Right cardiac atrium (tissue), 5 donors: ENCODE measurements around the gene SLC12A3. TPM values are rescaled to one million over a fixed set of nuclear protein-coding genes. Genes with fewer than 3 reads are reported as not detected.

ENCODE experiments used
- ATAC-seq, 2 donors: fragments of 200-7000 bp; cut with Tn5 transposase; one replicate each; pipeline versions ENCODE4 v1.8.0 to v1.9.1; 2020; ENCODE audit warnings: moderate library complexity in 2 of 2, mild to moderate bottlenecking in 1 of 2
- DNase-seq, 3 donors: peaks; one replicate each; pipeline ENCODE4 v3.0.0-alpha.2; 2020
- H3K27ac ChIP-seq: one replicate; pipeline ENCODE4 v1.5.1; 2013; ENCODE audit warnings: mild to moderate bottlenecking, low read length, control low read depth, moderate library complexity
- H3K27me3 ChIP-seq: one replicate; pipeline ENCODE4 v1.6.1; 2013; ENCODE audit not compliant: control insufficient read depth, insufficient read depth
- H3K4me1 ChIP-seq: one replicate; pipeline ENCODE4 v1.6.1; 2013; ENCODE audit warnings: low read length; ENCODE audit not compliant: control insufficient read depth, insufficient read depth
- H3K4me3 ChIP-seq: one replicate; pipeline ENCODE4 v1.5.1; 2013; ENCODE audit warnings: low read length, control low read depth
- H3K9me3 ChIP-seq: one replicate; pipeline ENCODE4 v1.6.1; 2013; ENCODE audit warnings: low read length; ENCODE audit not compliant: control insufficient read depth
- WGBS: extraction: QIAGEN DNeasy Blood & Tissue Kit; methylation state at CpG from one replicate; pipeline ENCODE4 v1.1.7; 2013; 5-methylcytosine and 5-hydroxymethylcytosine counted together
- intact Hi-C, 4 donors: fragments of 100-400 bp; cut with DNase I; formaldehyde crosslinking; loops; one replicate each; pipeline versions ENCODE4 v1.11.0 to v1.14.0; 2022 to 2023
- polyA plus RNA-seq: library from polyadenylated mRNA; stranded (reverse); fragments of 200-250 nt; gene quantifications from one replicate; pipeline ENCODE4 v1.2.3, GENCODE V29; 2013
- total RNA-seq, 4 donors: library from RNA; stranded (reverse); fragmentation: NEBNext Ultra II Directional; extraction: Animal tissue kit (Norgen Biotek cat#: 25700); gene quantifications; one replicate each; pipeline ENCODE4 v1.2.1, GENCODE V29; 2021
- donor health status: healthy with polysubstance abuse.
- donor health status: DM: no; HTN: yes; CAD: no.
- donor health status: DM: no; HTN: no; CAD: no.
- donor health status: DM: no; HTN: yes; CAD: no; lungs with severe emphysema.
- donor health status: DM: yes; HTN: yes; CAD: no.

The SLC12A3 gene
- total and polyA plus RNA-seq, 5 donors, result not detected

DNA sequence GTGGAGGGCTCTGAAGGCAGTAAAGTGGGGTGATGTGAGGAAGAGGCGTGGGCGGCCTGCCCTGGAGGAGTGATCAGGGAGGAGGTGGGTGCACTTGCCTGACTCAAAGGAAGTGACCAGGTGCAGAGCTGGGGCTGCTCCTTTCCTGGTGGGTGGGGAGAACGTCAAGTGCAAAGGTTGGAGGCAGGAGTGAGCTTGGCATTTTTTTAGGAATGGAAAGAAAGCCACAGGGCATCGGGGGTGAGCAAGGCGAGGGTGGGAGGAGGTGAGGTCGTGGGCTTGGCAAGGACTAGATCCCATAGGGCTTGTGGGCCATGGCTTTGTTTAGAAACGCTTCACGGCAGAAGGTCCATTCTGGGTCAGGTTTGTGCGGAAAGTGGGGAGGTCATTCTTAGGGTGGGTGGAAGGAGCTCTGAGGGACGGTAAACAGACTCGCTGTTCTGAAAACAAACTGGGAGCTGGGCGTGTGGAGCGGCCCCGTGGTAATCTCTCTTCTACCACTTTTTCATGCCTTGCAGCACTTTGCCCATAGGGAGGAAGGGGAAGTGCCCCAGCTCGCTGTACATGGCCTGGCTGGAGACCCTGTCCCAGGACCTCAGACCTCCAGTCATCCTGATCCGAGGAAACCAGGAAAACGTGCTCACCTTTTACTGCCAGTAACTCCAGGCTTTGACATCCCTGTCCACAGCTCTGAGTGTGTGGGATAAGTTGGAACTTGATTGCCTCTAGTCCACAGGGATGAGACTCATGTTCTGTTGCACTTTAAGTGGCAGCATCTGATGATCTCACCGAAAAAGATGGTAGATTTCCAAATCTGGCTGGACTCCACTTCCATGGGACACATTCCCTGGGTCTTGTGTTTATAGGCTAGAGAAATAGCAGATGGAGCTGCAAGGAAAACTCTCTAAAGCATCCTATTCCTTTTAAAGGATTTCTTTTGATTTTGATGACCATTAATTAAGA is 48.0 kb downstream of the SLC12A3 start:
- ATAC-seq, result no peak
- Histone ChIP-seq H3K9me3 (no peaks in the 10 kb centered on the region), H3K27me3 (no peaks in the 10 kb centered on the region), H3K4me3 (no peak overlapping the region), H3K27ac (no peak overlapping the region), H3K4me1 (no peaks in the 10 kb centered on the region)
- intact Hi-C loops, result no loop called here
- WGBS, result 72% methylated on average over 18 of the region's 18 CpGs
- peak in 1 of 3 donors; percentile 61 for DNase-seq

DNA sequence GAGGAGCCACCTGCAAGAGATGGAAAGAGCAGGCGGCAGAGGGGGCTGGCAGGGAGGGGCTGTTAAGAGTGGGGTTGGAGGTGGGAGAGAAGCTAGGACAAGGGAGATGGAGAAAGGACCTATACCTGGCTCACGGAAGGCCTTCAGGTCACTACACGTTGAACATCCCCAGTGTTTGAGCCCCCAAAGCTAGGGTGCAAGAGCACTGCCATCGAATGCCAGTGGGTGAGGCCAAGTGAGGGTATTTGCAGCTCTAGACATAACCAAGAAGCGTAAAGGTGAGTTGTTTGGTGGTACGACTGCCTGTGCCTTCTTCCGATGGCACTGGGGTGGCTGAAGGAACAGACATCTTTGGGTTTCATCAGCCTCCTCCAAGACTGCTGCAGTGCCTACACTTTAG is 49.9 kb downstream of the SLC12A3 start:
- DNase-seq, result peak in 1 of 3 donors; percentile 4
- Histone ChIP-seq H3K9me3 (no peaks in the 10 kb centered on the region), H3K27ac (no peak overlapping the region), H3K4me3 (no peak overlapping the region), H3K4me1 (no peaks in the 10 kb centered on the region), H3K27me3 (no peaks in the 10 kb centered on the region)
- 97% methylated on average over 7 of the region's 7 CpGs for WGBS
- intact Hi-C loops, result no loop called here
- no peak for ATAC-seq

DNA sequence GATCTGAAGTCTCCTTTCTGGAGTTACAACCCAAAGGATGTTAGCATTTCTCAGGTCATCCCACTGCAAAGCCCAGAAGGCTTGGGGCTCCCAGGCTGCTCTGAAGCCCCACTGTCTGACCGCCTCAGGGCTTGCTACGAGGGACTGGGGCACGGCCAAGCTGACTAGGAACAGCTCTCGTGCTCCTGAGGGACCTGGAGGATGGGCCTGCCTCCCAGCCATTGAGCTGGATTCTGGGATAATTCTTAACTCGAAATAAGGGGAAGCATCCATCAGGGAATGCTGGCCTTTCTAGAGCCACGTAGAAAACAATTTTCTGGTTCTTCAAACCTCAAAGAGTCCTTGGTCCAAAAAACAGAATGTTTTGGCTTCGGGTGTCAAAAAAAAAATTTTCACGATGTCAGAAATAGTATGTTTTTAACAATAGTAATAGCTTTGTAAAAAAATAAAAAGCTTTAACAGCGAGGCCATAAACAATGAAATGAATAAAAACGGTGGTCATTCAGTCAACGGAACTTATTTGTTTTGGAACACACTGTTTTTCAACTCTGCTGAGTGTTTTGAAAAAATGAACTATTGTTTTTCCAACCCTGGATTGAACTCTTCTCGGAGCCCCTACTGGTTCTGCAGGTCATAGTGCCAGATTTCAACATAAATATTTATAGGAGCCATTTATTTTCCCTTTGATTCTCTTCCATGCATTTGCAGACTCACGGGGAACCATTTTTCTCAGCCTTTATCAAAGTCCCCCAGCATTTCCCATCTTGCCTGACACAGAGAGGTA is 50.5 kb downstream of the SLC12A3 start:
- 42% methylated on average over 13 of the region's 13 CpGs for WGBS
- ATAC-seq, result peak; percentile 33 to 54
- peak overlapping the region; percentile 8 for H3K27ac ChIP-seq
- intact Hi-C loops, result no loop called here
- no peaks in the 10 kb centered on the region for H3K4me1 ChIP-seq
- no peak overlapping the region for H3K4me3 ChIP-seq
- H3K9me3 ChIP-seq, result no peaks in the 10 kb centered on the region
- H3K27me3 ChIP-seq, result no peaks in the 10 kb centered on the region
- peak; percentile 45 to 83 (median 79) for DNase-seq

DNA sequence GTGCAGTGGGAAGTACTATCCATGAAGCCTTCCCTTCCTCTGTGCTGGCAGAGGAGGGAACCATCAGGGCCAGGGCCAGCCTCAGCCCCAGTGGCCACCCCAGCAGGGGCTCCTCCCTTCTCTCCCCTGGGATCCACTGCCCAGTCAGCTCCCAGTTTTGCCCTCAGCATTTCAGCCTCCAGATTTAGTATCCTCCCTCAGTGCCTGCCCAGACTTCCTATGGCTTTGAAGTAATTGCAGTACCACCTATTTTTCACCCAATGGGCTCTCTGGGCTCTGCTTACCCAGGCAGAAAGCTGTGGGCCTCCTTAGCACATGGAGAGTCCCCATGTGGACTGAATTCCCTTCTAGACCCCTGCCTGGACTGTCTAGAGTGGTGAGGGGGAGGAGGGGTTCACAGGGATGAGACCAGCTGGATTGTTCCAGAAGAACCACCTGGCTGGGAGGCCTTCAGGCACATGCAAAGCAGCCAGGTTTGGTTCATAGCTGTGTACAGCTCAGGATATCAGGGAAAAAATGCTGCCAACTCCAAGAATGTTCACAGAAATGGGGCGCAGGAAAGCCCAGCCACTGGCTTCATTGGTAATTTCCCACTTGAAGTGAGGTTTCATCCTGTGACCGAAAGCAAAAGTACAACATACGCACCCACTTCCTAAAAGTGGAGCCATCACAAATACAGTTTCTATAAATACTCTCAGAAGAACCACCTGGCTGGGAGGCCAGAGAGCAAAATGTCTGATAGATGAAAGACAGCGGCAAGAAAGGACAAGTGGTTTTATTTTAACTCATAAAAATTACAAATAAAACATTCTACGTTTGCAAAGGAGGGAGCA is 51.8 kb downstream of the SLC12A3 start:
- Histone ChIP-seq H3K4me3 (no peak overlapping the region), H3K27ac (no peak overlapping the region), H3K4me1 (no peaks in the 10 kb centered on the region), H3K27me3 (no peaks in the 10 kb centered on the region), H3K9me3 (no peaks in the 10 kb centered on the region)
- DNase-seq (peak in 1 of 3 donors; percentile 20), ATAC-seq (no peak)
- intact Hi-C loops, result no loop called here
- 65% methylated on average over 5 of the region's 5 CpGs for WGBS

DNA sequence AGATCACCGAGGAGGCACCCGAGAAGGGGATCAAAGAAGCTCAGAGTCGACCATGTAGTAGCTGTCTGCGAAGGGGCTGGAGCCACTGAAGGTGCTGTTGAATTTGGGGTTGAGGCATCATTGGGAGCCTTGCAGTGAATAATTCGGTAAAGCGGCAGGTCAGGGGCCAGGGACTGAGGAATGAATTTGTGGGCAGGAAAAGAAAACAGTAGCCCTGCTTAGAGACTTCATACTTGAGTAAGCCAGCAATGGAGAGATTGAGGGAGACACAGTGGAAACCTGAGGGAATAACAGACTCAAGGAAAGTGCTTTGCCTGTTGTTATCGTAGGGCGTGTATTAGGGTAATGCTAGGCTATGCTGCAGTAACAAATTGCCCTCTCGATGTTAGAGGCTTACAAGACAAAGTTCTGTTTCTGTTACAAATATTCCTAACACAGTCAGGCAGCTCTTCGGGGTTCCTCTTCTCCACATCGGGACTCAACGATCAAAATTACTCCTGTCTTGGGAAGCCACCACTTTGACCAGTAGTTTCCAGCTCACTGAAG is 53.5 kb downstream of the SLC12A3 start:
- Histone ChIP-seq H3K27me3 (no peaks in the 10 kb centered on the region), H3K4me1 (no peaks in the 10 kb centered on the region), H3K27ac (no peak overlapping the region), H3K4me3 (no peak overlapping the region), H3K9me3 (no peaks in the 10 kb centered on the region)
- DNase-seq, result peak in 1 of 3 donors; percentile 17
- ATAC-seq, result no peak
- 91% methylated on average over 12 of the region's 12 CpGs for WGBS
- intact Hi-C loops, result no loop called here

DNA sequence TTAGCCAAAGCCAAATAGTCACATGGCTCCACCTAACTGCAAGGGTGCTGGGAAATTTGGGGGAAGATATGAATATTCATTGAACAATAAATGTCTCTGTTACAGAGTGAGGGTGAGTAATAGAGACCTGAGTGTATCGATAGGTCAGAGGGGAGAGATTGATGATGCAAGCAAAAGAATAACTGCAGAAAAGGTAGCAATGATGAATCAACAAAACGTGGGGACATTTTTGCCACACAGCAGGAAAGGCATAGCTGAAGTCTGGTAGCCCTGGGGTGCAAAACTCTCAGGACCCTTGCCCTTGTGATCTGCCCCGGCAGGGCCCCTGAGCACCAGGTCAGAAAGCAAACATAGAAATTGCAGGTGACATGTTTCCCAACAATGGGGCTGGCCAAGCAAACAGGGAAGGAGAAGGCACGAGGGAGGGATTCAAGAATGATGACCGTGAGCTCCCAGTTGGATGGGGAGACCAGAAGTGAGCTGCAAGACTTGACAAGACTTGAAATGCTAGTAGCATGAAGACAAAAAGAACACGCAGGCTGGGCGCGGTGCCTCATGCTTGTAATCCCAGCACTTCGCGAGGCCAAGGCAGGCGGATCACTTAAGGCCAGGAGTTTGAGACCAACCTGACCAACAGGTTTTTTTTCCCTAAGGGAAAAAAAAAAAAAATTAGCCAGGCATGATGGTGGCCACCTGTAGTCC is 54.2 kb downstream of the SLC12A3 start:
- no peak overlapping the region for H3K27ac ChIP-seq
- DNase-seq (peak in 1 of 3 donors; percentile 43), ATAC-seq (no peak)
- 89% methylated on average over 11 of the region's 11 CpGs for WGBS
- intact Hi-C loops, result no loop called here
- H3K4me3 ChIP-seq, result no peak overlapping the region
- H3K27me3 ChIP-seq, result no peaks in the 10 kb centered on the region
- H3K9me3 ChIP-seq, result no peaks in the 10 kb centered on the region
- H3K4me1 ChIP-seq, result no peaks in the 10 kb centered on the region

DNA sequence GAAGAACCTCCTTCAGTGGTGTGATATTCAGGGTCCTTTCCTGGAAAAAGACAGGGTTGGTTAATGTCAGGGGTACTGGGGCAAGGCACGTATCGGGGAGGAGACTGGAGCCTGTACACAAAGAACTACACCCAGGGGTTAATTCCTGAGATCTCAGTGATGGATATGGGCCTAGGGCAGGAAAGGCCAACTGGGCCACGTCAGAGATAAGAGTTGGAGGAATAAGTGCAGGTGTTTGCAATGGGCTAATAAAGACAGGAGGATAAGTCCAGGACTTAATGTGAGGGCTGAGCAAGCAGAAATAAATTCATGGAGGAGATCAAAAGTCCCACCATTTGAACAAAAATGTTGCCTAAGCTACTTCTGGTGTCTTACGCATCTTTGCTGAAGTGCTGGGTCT is 56.6 kb downstream of the SLC12A3 start:
- H3K27ac ChIP-seq, result no peak overlapping the region
- 73% methylated on average over 4 of the region's 4 CpGs for WGBS
- no peak overlapping the region for H3K4me3 ChIP-seq
- ATAC-seq, result no peak
- intact Hi-C loops, result no loop called here
- no peaks in the 10 kb centered on the region for H3K4me1 ChIP-seq
- no peaks in the 10 kb centered on the region for H3K9me3 ChIP-seq
- no peak for DNase-seq
- H3K27me3 ChIP-seq, result no peaks in the 10 kb centered on the region

DNA sequence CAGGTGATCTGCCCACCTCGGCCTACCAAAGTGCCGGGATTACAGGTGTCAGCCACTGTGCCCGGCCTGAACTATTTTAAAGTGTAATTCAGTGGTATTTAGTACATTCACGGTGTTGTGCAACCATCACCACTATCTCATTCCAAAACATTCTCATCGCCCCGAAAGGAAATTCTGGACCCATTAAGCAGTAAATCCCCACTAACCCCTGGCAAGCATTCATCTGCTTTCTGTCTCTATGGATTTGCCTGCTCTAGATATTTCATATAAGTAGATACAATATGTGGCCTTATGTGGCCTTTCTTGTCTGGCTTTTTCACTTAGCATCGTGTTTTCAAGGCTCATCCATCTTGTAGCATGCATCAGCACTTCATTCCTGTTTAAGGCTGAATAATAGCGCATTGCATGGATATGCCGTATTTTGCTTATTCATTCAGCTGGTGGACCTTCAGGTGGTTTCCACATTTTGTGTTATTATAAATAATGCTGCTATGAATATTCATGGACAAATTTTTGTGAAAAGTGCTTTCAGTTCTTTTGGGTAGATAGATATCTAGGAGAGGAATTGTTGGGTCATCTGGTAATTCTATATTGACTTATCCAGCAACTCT is 58.6 kb downstream of the SLC12A3 start:
- Histone ChIP-seq H3K27ac (no peak overlapping the region), H3K4me1 (no peaks in the 10 kb centered on the region), H3K9me3 (no peaks in the 10 kb centered on the region), H3K4me3 (no peak overlapping the region), H3K27me3 (no peaks in the 10 kb centered on the region)
- no peak for ATAC-seq
- 86% methylated on average over 9 of the region's 9 CpGs for whole genome bisulfite sequencing
- intact Hi-C loops, result no loop called here
- no peak for DNase-seq

DNA sequence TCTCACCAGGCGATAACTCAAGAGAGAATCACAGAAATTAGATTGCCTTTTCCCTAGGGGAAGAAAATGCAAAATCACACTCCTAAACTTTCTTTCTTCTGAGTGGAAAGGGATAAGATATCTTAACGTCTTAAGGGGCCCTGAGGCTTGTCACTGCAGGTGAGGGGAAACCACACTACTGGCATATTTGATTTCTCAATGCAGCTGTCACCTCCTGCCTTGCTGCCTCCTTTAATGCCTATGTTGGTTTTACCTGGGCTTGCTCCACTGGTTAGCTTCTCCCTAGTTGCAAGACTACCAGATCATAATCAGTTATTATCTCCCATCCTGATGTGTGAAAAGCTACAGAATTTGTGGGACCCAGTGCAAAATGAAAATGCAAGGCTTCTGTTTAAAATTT is 62.5 kb downstream of the SLC12A3 start:
- Histone ChIP-seq H3K27ac (no peak overlapping the region), H3K27me3 (no peaks in the 10 kb centered on the region), H3K9me3 (no peaks in the 10 kb centered on the region), H3K4me3 (no peak overlapping the region), H3K4me1 (no peaks in the 10 kb centered on the region)
- no peak for DNase-seq
- 51% methylated on average over 2 of the region's 2 CpGs for WGBS
- intact Hi-C loops, result no loop called here
- no peak for ATAC-seq

DNA sequence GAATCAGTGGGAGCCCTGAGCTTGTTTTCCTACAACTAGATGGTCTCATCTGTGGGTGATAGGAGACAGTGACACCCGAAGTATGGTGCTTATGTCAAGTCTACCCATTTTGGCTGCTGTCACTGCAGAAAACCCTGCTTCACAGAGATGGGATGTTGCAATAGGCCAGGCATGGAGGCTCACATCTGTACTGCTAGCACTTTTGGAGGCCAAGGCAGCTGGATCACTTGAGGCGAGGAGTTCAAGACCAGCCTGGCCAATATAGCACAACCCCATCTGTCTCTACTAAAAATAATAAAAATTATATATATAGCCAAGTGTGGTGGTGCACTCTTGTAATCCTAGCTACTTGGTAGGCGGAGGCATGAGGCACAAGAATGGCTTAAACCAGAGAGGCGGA is 64.6 kb downstream of the SLC12A3 start:
- no peaks in the 10 kb centered on the region for H3K27me3 ChIP-seq
- no peak for ATAC-seq
- intact Hi-C loops, result no loop called here
- H3K27ac ChIP-seq, result no peak overlapping the region
- no peaks in the 10 kb centered on the region for H3K9me3 ChIP-seq
- DNase-seq, result no peak
- no peak overlapping the region for H3K4me3 ChIP-seq
- no peaks in the 10 kb centered on the region for H3K4me1 ChIP-seq
- 96% methylated on average over 4 of the region's 4 CpGs for WGBS
